RWPE2 (cell line): Measurements from ENCODE around the gene RAB3IL1.

ENCODE experiments used
- ATAC-seq: fragments of 200-7000 bp; cut with Tn5 transposase; 3 replicates; pipeline ENCODE4 v1.9.1; 2021; ENCODE audit warnings: low read depth
- DNase-seq: peaks from one replicate; pipeline ENCODE4 v3.0.0-alpha.2; 2020; ENCODE audit warnings: low spot score
- H3K27ac ChIP-seq: fragments of 450-650 bp; 2 replicates; pipeline ENCODE4 v1.5.1; 2017; ENCODE audit warnings: mild to moderate bottlenecking; ENCODE audit not compliant: poor library complexity, severe bottlenecking
- H3K27me3 ChIP-seq: fragments of 250-450 bp; sonication (Bioruptor Pico); 2 replicates; pipeline ENCODE4 v1.5.1; 2021; ENCODE audit warnings: mild to moderate bottlenecking, moderate library complexity; ENCODE audit not compliant: insufficient read depth, poor library complexity, severe bottlenecking
- H3K36me3 ChIP-seq: fragments of 250-450 bp; sonication (Bioruptor Pico); 2 replicates; pipeline ENCODE4 v1.5.1; 2020; ENCODE audit warnings: low read depth, mild to moderate bottlenecking, moderate library complexity
- H3K4me1 ChIP-seq: fragments of 250-450 bp; sonication (Bioruptor Pico); 2 replicates; pipeline ENCODE4 v1.5.1; 2021; ENCODE audit warnings: mild to moderate bottlenecking, moderate library complexity; ENCODE audit not compliant: insufficient read depth, poor library complexity, severe bottlenecking
- H3K4me3 ChIP-seq: fragments of 250-450 bp; sonication (Bioruptor Pico); 2 replicates; pipeline ENCODE4 v1.5.1; 2021; ENCODE audit warnings: mild to moderate bottlenecking, moderate library complexity; ENCODE audit not compliant: severe bottlenecking
- H3K9me3 ChIP-seq: fragments of 250-450 bp; sonication (Bioruptor Pico); 2 replicates; pipeline ENCODE4 v1.5.1; 2021; ENCODE audit warnings: mild to moderate bottlenecking, moderate library complexity; ENCODE audit not compliant: severe bottlenecking
- TF ChIP-seq, protein P1 (sequence below): fragments of 450-650 bp; IDR thresholded peaks from one replicate; pipeline ENCODE4 v1.5.1; 2017; ENCODE audit warnings: mild to moderate bottlenecking, moderate library complexity; ENCODE audit not compliant: poor library complexity, severe bottlenecking

The RAB3IL1 gene

GRCh38 chr11:61907871-61908729 lies 9.3 kb downstream of the RAB3IL1 start:
- H3K4me1 ChIP-seq, result no peaks in the 10 kb centered on the region
- no peaks in the 10 kb centered on the region for H3K9me3 ChIP-seq
- TF ChIP-seq, protein P1, sequence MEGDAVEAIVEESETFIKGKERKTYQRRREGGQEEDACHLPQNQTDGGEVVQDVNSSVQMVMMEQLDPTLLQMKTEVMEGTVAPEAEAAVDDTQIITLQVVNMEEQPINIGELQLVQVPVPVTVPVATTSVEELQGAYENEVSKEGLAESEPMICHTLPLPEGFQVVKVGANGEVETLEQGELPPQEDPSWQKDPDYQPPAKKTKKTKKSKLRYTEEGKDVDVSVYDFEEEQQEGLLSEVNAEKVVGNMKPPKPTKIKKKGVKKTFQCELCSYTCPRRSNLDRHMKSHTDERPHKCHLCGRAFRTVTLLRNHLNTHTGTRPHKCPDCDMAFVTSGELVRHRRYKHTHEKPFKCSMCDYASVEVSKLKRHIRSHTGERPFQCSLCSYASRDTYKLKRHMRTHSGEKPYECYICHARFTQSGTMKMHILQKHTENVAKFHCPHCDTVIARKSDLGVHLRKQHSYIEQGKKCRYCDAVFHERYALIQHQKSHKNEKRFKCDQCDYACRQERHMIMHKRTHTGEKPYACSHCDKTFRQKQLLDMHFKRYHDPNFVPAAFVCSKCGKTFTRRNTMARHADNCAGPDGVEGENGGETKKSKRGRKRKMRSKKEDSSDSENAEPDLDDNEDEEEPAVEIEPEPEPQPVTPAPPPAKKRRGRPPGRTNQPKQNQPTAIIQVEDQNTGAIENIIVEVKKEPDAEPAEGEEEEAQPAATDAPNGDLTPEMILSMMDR, result no peak
- DNase-seq (no peak), ATAC-seq (no peak)
- H3K36me3 ChIP-seq, result no peaks in the 10 kb centered on the region
- H3K4me3 ChIP-seq, result no peak overlapping the region
- H3K27me3 ChIP-seq, result no peaks in the 10 kb centered on the region
- H3K27ac ChIP-seq, result no peak overlapping the region

- TF ChIP-seq, protein P1, result no peak
- Histone ChIP-seq H3K27ac (no peak overlapping the region), H3K4me1 (no peaks in the 10 kb centered on the region), H3K36me3 (no peaks in the 10 kb centered on the region), H3K4me3 (no peak overlapping the region), H3K27me3 (no peaks in the 10 kb centered on the region), H3K9me3 (no peaks in the 10 kb centered on the region)
- DNase-seq (no peak), ATAC-seq (no peak)
Measured at GRCh38 chr11:61907282-61907681, 10.1 kb downstream of the RAB3IL1 start.

DNA sequence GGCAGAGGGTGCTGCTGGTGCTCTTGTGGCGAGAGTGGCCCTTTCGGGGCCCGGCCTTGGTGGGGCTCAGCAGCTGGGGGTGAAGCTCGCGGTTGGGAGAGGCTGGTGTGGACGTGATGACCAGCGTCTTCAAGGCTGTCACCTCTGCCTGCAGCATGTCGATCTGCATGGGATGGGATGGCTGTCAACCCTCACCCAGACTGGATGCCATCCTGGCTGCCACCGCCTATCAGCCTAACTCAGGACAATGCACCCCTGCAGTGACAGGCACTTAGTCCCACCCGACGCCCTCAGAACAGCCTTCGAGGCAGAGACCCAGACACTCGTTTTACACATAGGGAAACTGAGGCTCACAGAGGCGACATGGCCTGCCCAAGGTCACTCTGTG lies 10.8 kb downstream of the RAB3IL1 start:
- no peak for ATAC-seq
- Histone ChIP-seq H3K27me3 (no peaks in the 10 kb centered on the region), H3K27ac (no peak overlapping the region), H3K36me3 (no peaks in the 10 kb centered on the region), H3K4me3 (no peak overlapping the region), H3K9me3 (no peaks in the 10 kb centered on the region), H3K4me1 (no peaks in the 10 kb centered on the region)
- TF ChIP-seq, protein P1, result no peak
- no peak for DNase-seq

- Histone ChIP-seq H3K9me3 (no peaks in the 10 kb centered on the region), H3K27ac (no peak overlapping the region), H3K4me3 (no peak overlapping the region), H3K36me3 (no peaks in the 10 kb centered on the region), H3K27me3 (no peaks in the 10 kb centered on the region), H3K4me1 (no peaks in the 10 kb centered on the region)
- TF ChIP-seq, protein P1, result no peak
- ATAC-seq (no peak; the same call in 2 of the 3 replicates), DNase-seq (no peak)
Measured at GRCh38 chr11:61905801-61906521, 11.4 kb downstream of the RAB3IL1 start.
